ENCODE data around the gene RXRB. TPM values are rescaled to one million over a fixed set of nuclear protein-coding genes. Genes with fewer than 3 reads are reported as not detected.

Gene RXRB
- total and polyA plus RNA-seq, 3 donors from 2014 or later = 42.9 to 47.3 (median 45.2) TPM

GRCh38 chr6:33191383-33192104 lies 8.9 kb downstream of the RXRB start:
- Histone ChIP-seq H3K27me3 (no peaks in the 10 kb centered on the region), H3K9me3 (no peaks in the 10 kb centered on the region), H3K4me1 (peaks cover 12% of the 10 kb centered on the region), H3K27ac (no peak overlapping the region), H3K4me3 (peak overlapping the region in 1 of 2 donors; percentile 40), H3K36me3 (ENCODE audit: low read depth, missing control alignments) (no peaks in the 10 kb centered on the region)
- intact Hi-C loops (cut with DNase I; ENCODE audit: low total_unique reads) = no loop called here
- WGBS, 2 donors = 54 to 60% methylated on average over 4 to 8 of the region's 8 CpGs
- no peak for DNase-seq
- no peak for TF ChIP-seq CTCF (IDR thresholded peaks at IDR 0.05)
- TF ChIP-seq POLR2A (IDR thresholded peaks at IDR 0.05) = no peak

- H3K27ac ChIP-seq = no peak overlapping the region
- no peaks in the 10 kb centered on the region for H3K36me3 ChIP-seq (ENCODE audit: low read depth, missing control alignments)
- intact Hi-C loops (cut with DNase I; ENCODE audit: low total_unique reads) = no loop called here
- WGBS, 2 donors = 78 to 93% methylated on average over 10 to 11 of the region's 11 CpGs
- no peaks in the 10 kb centered on the region for H3K27me3 ChIP-seq
- no peak for DNase-seq
- H3K4me1 ChIP-seq = peaks cover 12% of the 10 kb centered on the region
- TF ChIP-seq POLR2A (IDR thresholded peaks at IDR 0.05) (no peak), CTCF (IDR thresholded peaks at IDR 0.05) (no peak)
- no peaks in the 10 kb centered on the region for H3K9me3 ChIP-seq
- H3K4me3 ChIP-seq = no peak overlapping the region
These were observed 9.9 kb downstream of the RXRB start for GRCh38 chr6:33190504-33191107.

- no peak overlapping the region for H3K4me3 ChIP-seq
- DNase-seq = no peak
- H3K9me3 ChIP-seq = no peaks in the 10 kb centered on the region
- intact Hi-C loops (cut with DNase I; ENCODE audit: low total_unique reads) = no loop called here
- TF ChIP-seq CTCF (IDR thresholded peaks at IDR 0.05) (no peak), POLR2A (IDR thresholded peaks at IDR 0.05) (no peak)
- no peak overlapping the region for H3K27ac ChIP-seq
- H3K4me1 ChIP-seq = peaks cover 12% of the 10 kb centered on the region
- WGBS, 2 donors = 69 to 74% methylated on average over 7 of the region's 7 CpGs
- H3K36me3 ChIP-seq (ENCODE audit: low read depth, missing control alignments) = no peaks in the 10 kb centered on the region
- no peaks in the 10 kb centered on the region for H3K27me3 ChIP-seq
These were observed 10.6 kb downstream of the RXRB start for GRCh38 chr6:33189625-33190448.

GRCh38 chr6:33189164-33189563 lies 11.3 kb downstream of the RXRB start:
- no peak for TF ChIP-seq POLR2A (IDR thresholded peaks at IDR 0.05)
- TF ChIP-seq CTCF (IDR thresholded peaks at IDR 0.05) = no peak
- H3K4me3 ChIP-seq = no peak overlapping the region
- no peak overlapping the region for H3K27ac ChIP-seq
- 92 to 93% methylated on average over 8 of the region's 8 CpGs for WGBS, 2 donors
- no peaks in the 10 kb centered on the region for H3K9me3 ChIP-seq
- H3K27me3 ChIP-seq = no peaks in the 10 kb centered on the region
- H3K4me1 ChIP-seq = peaks cover 12% of the 10 kb centered on the region
- H3K36me3 ChIP-seq (ENCODE audit: low read depth, missing control alignments) = no peaks in the 10 kb centered on the region
- intact Hi-C loops (cut with DNase I; ENCODE audit: low total_unique reads) = no loop called here
- DNase-seq = no peak
